DND-41 (cell line): ENCODE data around the gene VSNL1.

Experiments
- CTCF ChIP-seq: IDR thresholded peaks from 2 replicates; pipeline ENCODE4 v1.5.1; 2012; ENCODE audit warnings: borderline replicate concordance, low read length, moderate library complexity, mild to moderate bottlenecking; ENCODE audit not compliant: poor library complexity, severe bottlenecking; ENCODE audit errors: extremely low read depth
- EZH2 ChIP-seq: IDR thresholded peaks from 3 replicates; pipeline ENCODE4 v1.6.1; 2012; ENCODE audit warnings: borderline replicate concordance, low read depth, mild to moderate bottlenecking, moderate library complexity, low read length, inconsistent platforms; ENCODE audit not compliant: severe bottlenecking

GRCh38 chr2:17515652-17516051, 24.8 kb upstream of the VSNL1 start:
- TF ChIP-seq CTCF (no peak), EZH2 (no peak)
